A549 treated with RU486 at 1 μM for 4 hours (cell line): Measurements from ENCODE around the gene ZNF552. TPM values are rescaled to one million over a fixed set of nuclear protein-coding genes. Genes with fewer than 3 reads are reported as not detected.

Source experiments
- total RNA-seq: library from RNA; stranded (reverse); fragments of 200-300 nt; extraction: Qiagen RNA extraction; gene quantifications from 5 replicates; pipeline ENCODE4 v1.2.3, GENCODE V29; 2022; ENCODE audit warnings: low read depth

The ZNF552 gene
- 4.5 to 6.3 TPM (median 5.4 TPM) in 5 replicates for total RNA-seq

DNA sequence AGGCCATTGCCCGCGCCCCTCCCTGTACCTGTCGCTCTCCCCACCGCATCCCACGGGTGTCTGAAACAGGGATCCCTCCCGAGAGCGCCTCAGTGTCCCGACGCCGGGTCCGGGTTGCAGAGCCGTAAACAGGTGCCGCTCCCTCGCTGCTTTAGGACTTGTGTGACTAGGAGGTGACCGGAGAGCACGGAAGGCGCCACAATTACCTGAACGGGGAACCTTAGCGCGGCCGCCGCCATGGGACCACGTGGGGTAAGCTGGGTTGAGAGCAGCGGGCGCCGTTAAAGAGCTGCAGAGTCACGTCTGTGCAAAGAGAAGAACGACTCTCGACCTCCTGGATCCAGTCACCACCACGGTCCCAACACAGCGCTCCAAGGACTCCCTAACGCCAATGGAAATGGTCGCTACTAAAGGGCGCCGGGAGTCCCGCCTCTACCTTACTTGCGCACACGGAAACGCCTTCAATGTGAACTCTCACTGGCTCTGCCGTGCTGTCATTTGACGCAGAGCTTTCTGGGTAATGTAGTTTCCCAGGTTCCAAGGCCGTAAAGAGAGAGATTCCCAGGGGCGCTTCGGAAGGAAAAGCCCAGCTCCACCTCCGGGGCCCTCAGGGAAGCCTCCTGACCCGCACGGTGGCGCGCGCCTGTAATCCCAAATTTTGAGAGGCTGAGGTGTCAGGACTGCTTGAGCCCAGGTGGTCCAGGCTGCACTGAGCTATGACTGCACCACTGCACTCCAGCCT, at the start of gene ZNF552:
Gene ZNF552 (minus strand): TSS at position 409 of the 742 bp plus-strand sequence. CDS start 170 bp downstream, at position 239.

GRCh38 chr19:57849666-57850473, 35.2 kb upstream of the ZNF552 start, which contains the start of gene ZNF587:
TSS of gene ZNF587 (plus strand) at chr19:57849859. CDS start at chr19:57850039, 180 bp downstream.

DNA sequence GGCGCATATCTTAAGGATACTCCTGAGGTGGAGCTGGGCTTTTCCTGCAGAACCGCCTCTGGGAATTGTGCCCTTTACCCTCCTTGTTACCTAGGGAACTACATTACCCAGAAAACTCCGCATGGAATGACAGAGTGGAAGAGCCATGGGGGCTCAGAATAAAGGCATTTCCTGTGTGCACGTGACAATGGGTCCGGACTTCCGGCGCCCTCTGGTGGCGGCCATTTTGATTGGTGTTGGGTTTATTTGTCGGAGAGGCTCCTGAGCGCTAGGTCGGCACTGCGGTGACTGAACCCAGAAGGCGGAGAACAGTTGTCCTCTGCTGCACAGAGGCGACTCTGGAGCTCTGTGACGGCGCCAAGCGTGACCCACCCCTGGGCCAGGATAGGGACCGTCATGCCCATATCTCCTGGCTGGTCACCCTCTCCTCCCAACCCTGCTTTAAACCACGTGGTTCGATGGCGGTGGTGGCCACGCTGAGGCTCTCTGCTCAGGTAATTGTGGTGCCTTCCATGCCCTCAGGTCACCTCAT, 15.4 kb upstream of the ZNF552 start, which contains the start of gene ZNF587B:
Gene ZNF587B (plus strand): TSS at position 229 of the 532 bp plus-strand sequence. CDS start 230 bp downstream, at position 459.

DNA sequence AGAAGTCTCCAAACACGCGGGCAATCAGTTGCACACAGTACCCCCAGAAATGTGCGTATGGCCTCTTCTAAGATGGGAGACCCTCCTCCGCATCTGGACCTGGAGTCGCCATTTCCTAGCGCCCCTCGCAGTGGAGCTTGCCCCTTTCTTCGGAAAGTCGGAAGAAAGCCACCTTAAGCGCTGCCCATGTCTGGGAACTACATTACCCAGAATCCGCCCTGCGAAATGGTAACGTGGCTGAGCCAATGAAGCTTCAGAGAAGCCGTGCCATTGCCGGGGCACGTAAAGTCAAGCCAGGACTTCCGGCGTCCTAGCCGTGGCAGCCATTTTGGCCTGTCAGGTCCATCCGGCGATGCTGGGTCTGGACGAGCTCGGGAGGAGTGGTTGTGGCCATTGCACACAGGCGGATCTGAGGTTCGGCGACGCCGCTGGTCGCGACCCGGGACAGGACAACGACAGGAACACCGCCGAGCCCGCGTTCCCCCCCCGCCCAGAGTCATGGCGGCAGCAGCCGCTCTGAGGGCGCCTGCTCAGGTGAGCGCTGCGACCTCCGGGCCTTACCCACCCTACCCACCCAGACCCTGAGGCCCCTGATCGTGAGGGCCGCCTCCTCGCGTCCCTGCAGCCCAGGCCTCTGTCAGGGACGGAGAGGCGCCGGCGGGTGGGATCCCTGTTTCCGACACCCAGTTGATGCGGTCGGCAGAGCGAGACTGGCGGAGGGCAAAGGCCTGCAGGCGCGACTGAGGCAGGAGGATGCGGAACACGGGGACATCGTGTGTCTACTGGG, 45.2 kb downstream of the ZNF552 start, which contains the start of gene ZNF586:
Gene ZNF586 (plus strand): TSS at position 332 of the 787 bp plus-strand sequence. CDS start 167 bp downstream, at position 499.

Other genes starting within 250 kb of the ZNF552 start
- gene ZNF416, start 236.0 kb downstream of the ZNF552 start, total RNA-seq: 4.2 to 4.9 TPM (median 4.5 TPM) in 5 replicates
- 0.06 TPM in 1 of 5 replicates, not detected in the others for gene ZIK1, start 230.8 kb downstream of the ZNF552 start, total RNA-seq
- gene ZNF530, start 215.0 kb downstream of the ZNF552 start, total RNA-seq: 4.1 to 4.8 TPM (median 4.4 TPM) in 5 replicates
- gene ZNF134, start 200.7 kb downstream of the ZNF552 start, total RNA-seq: 5.3 to 9.1 TPM (median 8.5 TPM) in 5 replicates
- 5.4 to 6.4 TPM (median 6.0 TPM) in 5 replicates for gene ZNF211, start 181.7 kb downstream of the ZNF552 start, total RNA-seq
- not detected in 5 replicates for gene ZSCAN4, start 146.0 kb downstream of the ZNF552 start, total RNA-seq
- 5.4 to 6.2 TPM (median 6.0 TPM) in 5 replicates for gene ZNF551, start 132.9 kb downstream of the ZNF552 start, total RNA-seq
- gene ZNF154, start 105.7 kb downstream of the ZNF552 start, total RNA-seq: not detected in 5 replicates
- 0.73 to 1.0 TPM (median 0.80 TPM) in 5 replicates for gene ZNF671, start 87.3 kb downstream of the ZNF552 start, total RNA-seq
- 4.3 to 6.2 TPM (median 5.1 TPM) in 5 replicates for gene ZNF776, start 68.1 kb downstream of the ZNF552 start, total RNA-seq
- gene ZNF586, start 45.2 kb downstream of the ZNF552 start, total RNA-seq: 5.6 to 7.8 TPM (median 6.4 TPM) in 5 replicates
- gene ZNF587B, start 15.4 kb upstream of the ZNF552 start, total RNA-seq: 7.5 to 11.4 TPM (median 8.0 TPM) in 5 replicates
- gene ZNF587, start 34.9 kb upstream of the ZNF552 start, total RNA-seq: 4.8 to 7.8 TPM (median 6.4 TPM) in 5 replicates
- 1.8 to 2.6 TPM (median 2.5 TPM) in 5 replicates for gene ZNF814, start 74.1 kb upstream of the ZNF552 start, total RNA-seq
- gene ZNF417, start 101.7 kb upstream of the ZNF552 start, total RNA-seq: 2.5 to 4.8 TPM (median 4.1 TPM) in 5 replicates
- 0.74 to 1.7 TPM (median 0.82 TPM) in 5 replicates for gene ZNF418, start 120.5 kb upstream of the ZNF552 start, total RNA-seq
- 1.2 to 1.8 TPM (median 1.3 TPM) in 5 replicates for gene ZNF256, start 132.8 kb upstream of the ZNF552 start, total RNA-seq
- gene C19orf18, start 159.6 kb upstream of the ZNF552 start, total RNA-seq: 0.15 TPM in 1 of 5 replicates, not detected in the others
- 1.3 to 3.0 TPM (median 2.7 TPM) in 5 replicates for gene ZNF606, start 187.9 kb upstream of the ZNF552 start, total RNA-seq
- gene ZSCAN1, start 219.1 kb upstream of the ZNF552 start, total RNA-seq: not detected in 5 replicates
- not detected in 5 replicates for gene ZNF135, start 244.4 kb upstream of the ZNF552 start, total RNA-seq